HG02943 (cell line): ENCODE measurements around the gene GABRB1.

Source experiments
- ATAC-seq: cut with Tn5 transposase; IDR thresholded peaks from one replicate; pipeline ENCODE4 v1.9.1; 2021; ENCODE audit warnings: mild to moderate bottlenecking, low read depth, moderate library complexity; ENCODE audit not compliant: unreplicated experiment

The GABRB1 gene

GRCh38 chr4:47043821-47044220, 12.5 kb downstream of the GABRB1 start:
- no peak for ATAC-seq

GRCh38 chr4:47045261-47045660, 13.9 kb downstream of the GABRB1 start:
- ATAC-seq: no peak

DNA sequence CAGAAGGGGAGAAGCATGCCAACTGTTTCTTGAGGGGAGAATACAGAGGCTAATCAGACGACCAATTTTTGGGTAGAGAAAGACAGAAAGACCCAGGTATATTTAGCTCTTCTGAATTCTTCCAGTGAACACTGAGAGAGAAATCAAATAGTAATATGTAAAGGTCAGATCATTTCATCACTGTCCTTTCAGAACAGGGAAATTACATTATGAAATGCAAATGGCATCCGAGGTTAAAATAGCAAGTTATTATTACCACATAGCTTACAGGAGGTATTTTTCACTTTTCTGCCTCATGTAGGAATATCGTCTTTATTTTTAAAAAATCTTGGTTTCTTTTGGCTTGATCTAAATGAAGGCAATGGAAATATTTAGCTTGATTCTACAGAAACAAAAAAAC, 18.0 kb downstream of the GABRB1 start:
- no peak for ATAC-seq

GRCh38 chr4:47050761-47051725, 19.7 kb downstream of the GABRB1 start:
- ATAC-seq: no peak

DNA sequence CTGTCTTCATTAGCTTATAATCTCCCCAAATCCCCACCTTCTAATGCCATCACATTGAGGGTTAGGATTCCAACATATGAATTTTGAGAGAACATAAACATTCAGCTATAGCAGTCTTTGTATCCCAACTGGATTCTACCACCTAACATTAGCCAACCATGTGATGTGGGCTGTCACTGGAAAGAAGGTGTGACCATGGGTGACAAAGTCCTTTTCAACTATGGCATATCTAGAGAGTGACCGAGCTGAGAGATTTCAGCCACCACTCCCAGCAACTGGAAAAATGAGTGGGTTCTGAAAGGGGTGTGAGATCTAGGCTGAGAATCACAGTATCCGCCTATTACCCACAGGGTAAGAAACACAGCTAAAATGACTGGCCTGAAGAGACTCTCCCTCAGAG, 22.1 kb downstream of the GABRB1 start:
- no peak for ATAC-seq

GRCh38 chr4:47054130-47054529, 22.8 kb downstream of the GABRB1 start:
- no peak for ATAC-seq

DNA sequence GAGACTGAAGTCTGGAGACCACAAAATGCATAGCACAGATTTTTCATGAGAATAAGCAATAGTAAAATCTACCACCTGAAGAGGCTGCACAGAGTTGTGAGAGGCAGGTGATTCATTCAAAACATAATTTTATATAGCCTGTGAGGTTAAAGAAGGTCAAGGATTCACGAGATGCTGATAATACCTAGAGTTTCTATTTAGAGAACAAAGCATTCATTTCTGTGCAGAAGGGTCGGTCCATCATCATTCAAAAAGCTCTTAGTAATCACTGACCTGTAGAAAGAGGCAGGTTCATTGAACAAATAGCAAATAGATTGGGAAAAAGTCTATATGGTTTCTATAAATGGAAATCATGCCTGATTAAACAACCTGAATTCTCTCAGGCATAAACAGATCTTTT, 26.6 kb downstream of the GABRB1 start:
- ATAC-seq: no peak

DNA sequence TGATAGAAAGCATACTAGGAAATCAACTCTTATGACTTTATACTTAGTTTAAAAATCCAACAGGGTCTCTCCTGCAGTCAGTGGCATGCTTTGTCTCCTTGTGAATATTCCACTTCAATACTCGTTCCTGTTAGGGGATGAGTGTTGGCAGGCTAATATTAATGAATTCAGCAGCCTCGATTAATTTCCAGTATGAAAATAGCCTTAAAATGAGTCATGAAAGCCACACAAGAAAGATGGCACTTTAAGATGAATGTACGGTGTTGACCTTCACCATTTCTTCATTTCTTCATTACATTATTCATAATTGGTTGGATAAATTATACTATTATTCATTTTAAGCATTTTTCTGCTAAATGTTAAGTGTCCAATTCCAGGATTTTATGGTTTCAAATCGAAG, 29.2 kb downstream of the GABRB1 start:
- no peak for ATAC-seq

- ATAC-seq: no peak
These were observed 30.1 kb downstream of the GABRB1 start for GRCh38 chr4:47061435-47061834.

GRCh38 chr4:47065051-47065481, 33.7 kb downstream of the GABRB1 start:
- no peak for ATAC-seq

DNA sequence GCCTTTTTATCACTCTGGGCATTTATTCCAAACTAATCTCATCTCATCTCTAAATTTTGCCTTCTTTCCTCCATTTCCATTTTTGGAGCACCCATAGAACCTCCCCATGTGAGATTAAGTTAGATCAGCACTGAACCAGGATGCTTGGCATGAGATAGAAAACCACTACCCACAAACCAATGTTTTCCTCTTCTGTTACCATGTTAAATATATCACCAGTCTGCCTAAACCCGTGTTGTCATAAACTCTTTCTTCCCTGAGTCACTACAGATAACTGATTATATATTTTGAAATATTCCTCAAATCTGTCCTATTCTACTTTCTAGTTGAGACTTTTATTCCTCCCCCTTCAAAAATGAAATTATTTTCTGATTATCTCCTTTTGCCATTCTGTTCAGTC, 37.6 kb downstream of the GABRB1 start:
- no peak for ATAC-seq

GRCh38 chr4:47071901-47072341, 40.6 kb downstream of the GABRB1 start:
- ATAC-seq: no peak

- no peak for ATAC-seq
These were observed 42.3 kb downstream of the GABRB1 start for GRCh38 chr4:47073647-47074046.

GRCh38 chr4:47074816-47075215, 43.4 kb downstream of the GABRB1 start:
- ATAC-seq: no peak

DNA sequence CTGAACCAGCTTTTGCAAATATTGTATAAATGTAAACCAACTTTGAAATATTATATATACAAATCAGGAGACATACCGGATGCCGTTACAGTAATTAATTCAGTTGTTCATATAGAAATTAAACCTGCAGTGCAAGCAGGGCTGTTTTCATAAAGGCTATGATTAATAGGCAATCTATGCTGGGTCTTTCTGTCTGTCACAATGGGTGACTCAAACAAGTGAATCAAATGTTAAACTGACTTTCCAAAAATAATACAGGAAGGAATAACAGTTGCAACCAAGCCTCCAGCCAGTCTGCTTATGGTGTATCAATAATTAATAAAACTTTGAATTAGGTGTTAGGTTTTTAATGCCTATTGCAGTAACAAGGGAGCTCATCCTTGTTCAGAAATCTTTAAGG, 43.9 kb downstream of the GABRB1 start:
- no peak for ATAC-seq

DNA sequence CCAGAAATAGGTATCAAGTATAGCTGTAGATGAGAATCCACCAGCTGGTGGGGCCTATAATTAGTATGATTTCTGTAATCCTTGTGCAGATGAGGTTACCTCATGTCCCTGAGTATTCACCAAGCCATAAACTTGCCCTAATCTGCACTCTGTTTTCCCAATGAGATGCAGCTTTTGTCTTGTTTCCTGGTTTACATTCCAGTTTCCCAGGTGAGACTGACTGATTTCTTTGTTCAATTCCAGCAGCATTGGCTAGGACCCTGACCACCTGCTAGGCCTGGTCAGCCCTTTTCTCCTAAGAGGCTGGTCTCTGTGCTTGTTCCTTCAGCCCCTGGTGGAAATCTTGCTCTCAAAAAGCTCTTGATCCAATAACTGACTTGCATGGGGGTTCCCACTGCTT, 44.6 kb downstream of the GABRB1 start:
- no peak for ATAC-seq

GRCh38 chr4:47084111-47084510, 52.7 kb downstream of the GABRB1 start:
- ATAC-seq: no peak

DNA sequence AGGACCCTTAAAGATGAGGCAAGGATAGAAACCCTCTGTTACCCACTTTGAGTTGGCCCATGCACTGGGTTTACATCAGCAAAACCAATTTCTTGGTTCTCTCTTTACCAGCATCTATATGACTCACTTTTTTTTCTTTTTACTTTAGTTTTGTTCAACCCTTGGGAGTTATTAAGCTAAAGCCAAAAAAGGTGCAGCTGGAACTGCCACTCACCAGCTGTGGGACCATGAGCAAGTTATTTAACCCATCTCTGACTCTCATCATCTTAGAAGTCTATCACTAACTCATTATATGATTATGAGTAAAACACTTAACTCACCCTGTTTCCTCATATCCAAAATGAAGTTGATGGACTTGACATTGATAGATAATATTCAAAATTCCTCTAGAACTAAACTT, 53.4 kb downstream of the GABRB1 start:
- ATAC-seq: no peak

DNA sequence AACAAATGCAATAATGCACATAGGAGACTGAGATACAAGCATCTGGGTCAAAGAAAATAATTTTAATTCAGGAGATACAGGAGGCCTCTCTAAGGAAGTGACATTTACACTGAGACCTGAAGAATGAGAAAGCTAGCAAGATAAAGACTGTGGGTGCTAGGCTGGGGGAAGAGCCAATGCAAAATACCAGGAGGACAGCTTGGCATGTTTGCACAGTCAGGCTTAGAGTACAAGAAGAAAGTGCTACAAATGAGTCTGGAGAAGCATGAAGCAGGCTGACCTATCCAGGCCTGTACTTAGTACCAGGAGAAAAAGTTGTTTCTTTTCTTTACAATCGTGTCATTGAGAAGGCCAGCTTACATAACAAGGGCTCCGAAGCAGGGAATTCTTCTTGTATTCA, 56.9 kb downstream of the GABRB1 start:
- no peak for ATAC-seq

DNA sequence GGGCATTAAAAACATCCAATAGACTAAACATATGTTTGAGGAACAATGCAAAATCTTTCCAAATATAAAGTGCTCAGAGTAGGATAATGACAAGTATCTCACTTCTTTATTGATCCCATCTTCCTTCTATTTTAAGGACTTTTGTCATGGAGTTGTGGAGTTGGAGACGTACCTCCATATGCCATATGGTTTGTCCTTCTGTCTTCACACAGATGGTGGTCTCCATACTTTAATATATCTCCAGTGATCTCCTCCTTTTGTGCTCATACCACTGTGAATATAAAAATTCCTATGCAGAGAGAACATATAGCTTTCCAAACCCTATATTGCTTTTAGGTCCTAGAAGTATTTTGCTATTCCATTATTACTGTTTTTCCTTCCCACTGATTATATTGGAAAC, 64.5 kb downstream of the GABRB1 start:
- ATAC-seq: no peak

GRCh38 chr4:47101453-47101852, 70.1 kb downstream of the GABRB1 start:
- no peak for ATAC-seq

GRCh38 chr4:47104986-47105385, 73.6 kb downstream of the GABRB1 start:
- no peak for ATAC-seq
